ENCODE measurements around the gene TECPR2.
A peak's percentile ranks its signal among the peaks of the same experiment; 100 is the strongest.
"Not testable (repeated sequence)": the region's sequence is repeated elsewhere in the genome, so short reads cannot be mapped to it uniquely, and the experiment has no call there.

The TECPR2 gene

GRCh38 chr14:102508410-102508773, 145.7 kb downstream of the TECPR2 start:
- DNase-seq (ENCODE audit: low read depth, low spot score): no peak

GRCh38 chr14:102508774-102509745, 146.3 kb downstream of the TECPR2 start:
- no peak for DNase-seq (ENCODE audit: low read depth, low spot score)

GRCh38 chr14:102509746-102510615, 147.2 kb downstream of the TECPR2 start, which contains the start of gene ANKRD9:
Gene ANKRD9 (minus strand): TSS chr14:102509776. CDS start chr14:102507889, 1,887 bp downstream.
- DNase-seq (ENCODE audit: low read depth, low spot score): peak; percentile 76

GRCh38 chr14:102510616-102511520, 148.1 kb downstream of the TECPR2 start:
- no peak for DNase-seq (ENCODE audit: low read depth, low spot score)

GRCh38 chr14:102511538-102511937, 148.8 kb downstream of the TECPR2 start:
- DNase-seq (ENCODE audit: low read depth, low spot score): no peak

- DNase-seq (ENCODE audit: low read depth, low spot score): no peak
These were observed 150.1 kb downstream of the TECPR2 start for GRCh38 chr14:102512793-102513300.

- DNase-seq (ENCODE audit: low read depth, low spot score): no peak
These were observed 151.4 kb downstream of the TECPR2 start for GRCh38 chr14:102513899-102514772.

GRCh38 chr14:102514987-102515733, 152.4 kb downstream of the TECPR2 start:
- DNase-seq (ENCODE audit: low read depth, low spot score): no peak

GRCh38 chr14:102516531-102517391, 154.0 kb downstream of the TECPR2 start:
- DNase-seq (ENCODE audit: low read depth, low spot score): peak; percentile 31

GRCh38 chr14:102517392-102518062, 154.8 kb downstream of the TECPR2 start:
- no peak for DNase-seq (ENCODE audit: low read depth, low spot score)

GRCh38 chr14:102518063-102518648, 155.4 kb downstream of the TECPR2 start:
- no peak for DNase-seq (ENCODE audit: low read depth, low spot score)

- not testable (repeated sequence) for DNase-seq (ENCODE audit: low read depth, low spot score)
These were observed 157.0 kb downstream of the TECPR2 start for GRCh38 chr14:102519709-102520108.

- no peak for DNase-seq (ENCODE audit: low read depth, low spot score)
These were observed 160.4 kb downstream of the TECPR2 start for GRCh38 chr14:102523200-102523568.

- DNase-seq (ENCODE audit: low read depth, low spot score): no peak
These were observed 161.1 kb downstream of the TECPR2 start for GRCh38 chr14:102523569-102524450.

- DNase-seq (ENCODE audit: low read depth, low spot score): peak; percentile 84
These were observed 161.9 kb downstream of the TECPR2 start for GRCh38 chr14:102524451-102525218.
